ENCODE measurements around the gene FGB.
"Not testable (repeated sequence)": the region's sequence is repeated elsewhere in the genome, so short reads cannot be mapped to it uniquely, and the experiment has no call there.

FGB gene

DNA sequence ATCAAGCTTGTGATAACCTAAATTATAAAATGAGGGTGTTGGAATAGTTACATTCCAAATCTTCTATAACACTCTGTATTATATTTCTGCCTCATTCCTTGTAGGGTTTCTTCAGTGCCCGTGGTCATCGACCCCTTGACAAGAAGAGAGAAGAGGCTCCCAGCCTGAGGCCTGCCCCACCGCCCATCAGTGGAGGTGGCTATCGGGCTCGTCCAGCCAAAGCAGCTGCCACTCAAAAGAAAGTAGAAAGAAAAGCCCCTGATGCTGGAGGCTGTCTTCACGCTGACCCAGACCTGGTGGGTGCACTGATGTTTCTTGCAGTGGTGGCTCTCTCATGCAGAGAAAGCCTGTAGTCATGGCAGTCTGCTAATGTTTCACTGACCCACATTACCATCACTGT is 2.9 kb downstream of the FGB start:
- no peak for DNase-seq (ENCODE audit: low read depth, low spot score)

DNA sequence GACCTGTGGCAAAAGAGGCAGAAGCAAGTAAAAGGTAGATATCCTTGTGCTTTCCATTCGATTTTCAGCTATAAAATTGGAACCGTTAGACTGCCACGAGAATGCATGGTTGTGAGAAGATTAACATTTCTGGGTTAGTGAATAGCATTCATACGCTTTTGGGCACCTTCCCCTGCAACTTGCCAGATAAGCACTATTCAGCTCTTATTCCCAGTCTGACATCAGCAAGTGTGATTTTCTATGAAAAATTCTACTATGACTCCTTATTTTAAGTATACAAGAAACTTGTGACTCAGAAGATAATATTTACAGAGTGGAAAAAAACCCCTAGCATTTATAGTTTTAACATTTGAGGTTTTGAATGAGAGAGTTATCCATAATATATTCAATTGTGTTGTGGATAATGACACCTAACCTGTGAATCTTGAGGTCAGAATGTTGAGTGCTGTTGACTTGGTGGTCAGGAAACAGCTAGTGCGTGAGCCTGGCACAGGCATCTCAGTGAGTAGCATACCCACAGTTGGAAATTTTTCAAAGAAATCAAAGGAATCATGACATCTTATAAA is 3.9 kb downstream of the FGB start:
- peak; percentile 53 for DNase-seq (ENCODE audit: low read depth, low spot score)

DNA sequence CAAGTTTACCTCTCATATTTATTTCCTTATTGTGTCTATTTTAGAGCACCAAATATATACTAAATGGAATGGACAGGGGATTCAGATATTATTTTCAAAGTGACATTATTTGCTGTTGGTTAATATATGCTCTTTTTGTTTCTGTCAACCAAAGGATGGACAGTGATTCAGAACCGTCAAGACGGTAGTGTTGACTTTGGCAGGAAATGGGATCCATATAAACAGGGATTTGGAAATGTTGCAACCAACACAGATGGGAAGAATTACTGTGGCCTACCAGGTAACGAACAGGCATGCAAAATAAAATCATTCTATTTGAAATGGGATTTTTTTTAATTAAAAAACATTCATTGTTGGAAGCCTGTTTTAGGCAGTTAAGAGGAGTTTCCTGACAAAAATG is 6.2 kb downstream of the FGB start:
- DNase-seq (ENCODE audit: low read depth, low spot score), result no peak

DNA sequence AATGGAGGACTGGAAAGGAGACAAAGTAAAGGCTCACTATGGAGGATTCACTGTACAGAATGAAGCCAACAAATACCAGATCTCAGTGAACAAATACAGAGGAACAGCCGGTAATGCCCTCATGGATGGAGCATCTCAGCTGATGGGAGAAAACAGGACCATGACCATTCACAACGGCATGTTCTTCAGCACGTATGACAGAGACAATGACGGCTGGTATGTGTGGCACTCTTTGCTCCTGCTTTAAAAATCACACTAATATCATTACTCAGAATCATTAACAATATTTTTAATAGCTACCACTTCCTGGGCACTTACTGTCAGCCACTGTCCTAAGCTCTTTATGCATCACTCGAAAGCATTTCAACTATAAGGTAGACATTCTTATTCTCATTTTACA is 6.8 kb downstream of the FGB start:
- DNase-seq (ENCODE audit: low read depth, low spot score), result no peak

- DNase-seq (ENCODE audit: low read depth, low spot score), result no peak
Measured at GRCh38 chr4:154573190-154573870, 10.5 kb downstream of the FGB start.

DNA sequence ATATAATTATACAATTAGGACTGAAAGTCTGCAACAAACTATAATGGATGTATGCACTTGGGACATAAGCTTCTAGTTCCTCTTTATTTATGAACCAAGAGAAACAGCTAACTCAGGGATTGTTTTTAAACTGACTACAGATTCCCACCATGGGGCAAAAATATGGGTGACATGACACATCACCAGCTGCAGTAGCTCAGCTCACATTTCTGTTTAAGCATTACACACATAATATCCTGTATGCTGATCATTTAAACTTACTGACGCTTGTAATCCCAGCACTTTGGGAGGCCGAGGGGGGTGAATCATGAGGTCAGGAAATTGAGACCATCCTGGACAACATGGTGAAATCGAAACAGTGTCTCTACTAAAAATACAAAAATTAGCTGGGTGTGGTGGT is 11.5 kb downstream of the FGB start:
- DNase-seq (ENCODE audit: low read depth, low spot score), result no peak

DNA sequence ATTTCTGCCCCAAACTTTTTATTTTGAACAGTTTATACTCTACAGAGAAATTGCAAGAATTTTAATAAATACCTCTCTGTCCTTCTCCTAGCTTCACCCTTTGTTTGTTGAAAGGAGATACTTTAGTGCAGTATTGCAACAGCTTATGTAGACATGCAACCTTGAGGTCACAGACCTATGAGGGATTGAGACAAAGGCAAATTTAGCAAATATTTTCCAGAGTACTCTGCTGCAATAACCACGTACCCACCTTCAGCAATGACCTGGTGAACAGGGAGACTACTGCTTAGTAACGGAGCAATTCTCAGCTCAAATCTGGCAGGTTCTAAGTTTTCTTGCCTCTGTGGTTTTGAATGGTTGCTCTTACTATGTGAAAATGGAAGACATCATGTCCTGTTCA is 14.5 kb downstream of the FGB start:
- DNase-seq (ENCODE audit: low read depth, low spot score), result no peak

- DNase-seq (ENCODE audit: low read depth, low spot score), result no peak
Measured at GRCh38 chr4:154578919-154579318, 16.1 kb downstream of the FGB start.

- DNase-seq (ENCODE audit: low read depth, low spot score), result no peak
Measured at GRCh38 chr4:154579927-154580326, 17.1 kb downstream of the FGB start.

DNA sequence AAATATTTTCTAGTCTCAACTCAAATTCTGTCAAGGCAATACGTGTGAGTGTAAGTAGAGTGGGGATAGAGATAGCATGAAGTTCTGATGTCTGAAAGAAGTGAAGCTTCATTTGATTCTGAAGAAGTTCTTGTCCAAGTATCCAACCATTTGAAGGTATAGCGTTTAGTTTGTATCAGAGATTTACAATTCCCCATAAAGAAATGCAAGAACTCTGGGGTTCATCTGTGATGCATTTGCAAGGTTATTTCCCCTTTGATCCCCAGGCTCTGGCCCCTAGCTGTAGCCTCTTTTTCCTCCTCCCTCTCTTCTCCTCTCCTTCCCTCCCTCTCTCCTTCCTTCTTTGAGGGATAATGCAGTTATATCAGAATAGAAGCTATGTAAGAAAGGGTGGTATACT is 19.9 kb downstream of the FGB start:
- no peak for DNase-seq (ENCODE audit: low read depth, low spot score)

DNA sequence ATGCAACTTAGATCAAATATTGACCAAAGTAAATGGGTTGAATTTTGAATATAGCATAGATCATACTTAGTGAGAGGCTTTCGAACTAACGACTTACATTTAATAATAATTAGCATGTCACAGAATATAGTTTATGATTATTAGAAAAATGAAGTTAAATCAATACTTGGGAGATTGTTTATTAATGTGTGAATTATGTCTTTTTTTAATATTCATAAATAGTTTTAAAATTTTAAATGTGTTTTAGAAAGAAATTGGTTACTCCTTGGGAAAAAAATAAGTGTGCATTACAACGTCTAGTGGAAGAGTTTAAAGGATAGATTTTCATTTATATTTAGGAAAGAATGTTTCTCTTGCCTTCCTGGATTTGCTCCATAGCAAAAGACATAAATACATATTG is 20.4 kb downstream of the FGB start:
- no peak for DNase-seq (ENCODE audit: low read depth, low spot score)

DNA sequence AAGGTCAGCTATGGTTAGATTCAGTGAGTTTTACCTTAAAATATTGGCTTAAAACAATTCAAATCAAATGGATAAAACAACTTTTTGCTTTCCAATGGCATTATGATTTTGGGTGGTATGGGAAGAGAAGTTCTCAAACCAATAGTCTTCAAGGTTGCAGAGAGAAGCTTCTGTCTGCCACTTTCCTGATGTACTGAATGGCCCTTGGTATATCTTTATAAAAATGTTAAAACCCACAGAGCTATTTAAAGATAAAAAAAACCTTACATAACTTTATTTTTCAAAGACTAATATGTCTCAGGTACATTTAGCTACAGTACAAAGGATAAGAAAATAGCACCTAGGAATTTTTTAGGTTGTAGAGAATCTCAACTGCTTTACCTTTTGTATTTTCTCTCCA is 20.9 kb downstream of the FGB start:
- no peak for DNase-seq (ENCODE audit: low read depth, low spot score)

DNA sequence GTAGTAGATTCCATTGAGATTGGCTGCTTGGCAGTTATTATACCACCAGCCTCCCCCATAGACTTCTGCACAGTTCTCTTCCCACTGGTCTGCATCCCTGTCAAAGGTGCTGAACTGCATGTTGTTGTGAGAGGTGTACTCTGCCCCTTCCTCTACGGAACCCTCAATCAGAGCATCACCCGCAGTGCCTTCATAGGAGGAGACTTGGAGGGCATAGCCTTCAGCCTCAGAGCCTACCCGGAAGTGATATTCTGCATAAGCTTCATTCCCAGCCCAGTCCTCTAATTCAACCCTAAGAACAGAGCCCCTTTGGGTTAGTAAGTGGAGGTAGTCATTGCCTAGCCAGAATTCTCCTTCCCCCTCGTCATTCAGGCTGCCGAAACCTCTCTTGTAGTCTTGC is 21.4 kb downstream of the FGB start:
- no peak for DNase-seq (ENCODE audit: low read depth, low spot score)

DNA sequence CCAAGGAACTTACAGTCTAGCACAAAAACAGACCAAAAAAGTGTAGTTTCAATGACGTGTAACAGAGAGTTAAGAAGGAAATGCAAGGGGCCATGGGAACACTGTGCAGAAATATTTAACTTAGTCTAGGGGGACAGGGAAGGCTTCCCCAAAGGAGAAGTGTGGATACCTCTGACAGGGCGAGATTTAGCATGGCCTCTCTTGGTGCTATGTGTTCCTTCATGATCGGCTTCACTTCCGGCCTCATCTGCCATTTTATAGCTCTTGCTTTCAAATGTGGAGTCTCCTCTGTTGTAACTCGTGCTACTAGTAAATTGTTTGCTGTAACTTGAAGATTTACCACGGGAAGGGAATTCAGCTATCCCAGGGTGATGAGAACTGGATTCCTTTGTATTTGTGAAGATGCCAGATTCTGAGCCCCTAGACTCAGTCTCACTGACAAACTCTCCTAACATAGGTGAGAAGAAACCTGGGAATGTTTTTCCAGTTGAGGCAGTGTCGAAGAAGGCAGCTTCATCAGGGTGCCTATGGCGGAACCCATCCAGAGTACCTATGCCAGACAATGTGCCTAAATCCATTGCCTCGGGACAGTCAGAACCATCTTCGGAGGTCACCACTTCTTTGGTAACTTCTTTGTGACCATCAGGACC is 22.7 kb downstream of the FGB start:
- no peak for DNase-seq (ENCODE audit: low read depth, low spot score)

DNA sequence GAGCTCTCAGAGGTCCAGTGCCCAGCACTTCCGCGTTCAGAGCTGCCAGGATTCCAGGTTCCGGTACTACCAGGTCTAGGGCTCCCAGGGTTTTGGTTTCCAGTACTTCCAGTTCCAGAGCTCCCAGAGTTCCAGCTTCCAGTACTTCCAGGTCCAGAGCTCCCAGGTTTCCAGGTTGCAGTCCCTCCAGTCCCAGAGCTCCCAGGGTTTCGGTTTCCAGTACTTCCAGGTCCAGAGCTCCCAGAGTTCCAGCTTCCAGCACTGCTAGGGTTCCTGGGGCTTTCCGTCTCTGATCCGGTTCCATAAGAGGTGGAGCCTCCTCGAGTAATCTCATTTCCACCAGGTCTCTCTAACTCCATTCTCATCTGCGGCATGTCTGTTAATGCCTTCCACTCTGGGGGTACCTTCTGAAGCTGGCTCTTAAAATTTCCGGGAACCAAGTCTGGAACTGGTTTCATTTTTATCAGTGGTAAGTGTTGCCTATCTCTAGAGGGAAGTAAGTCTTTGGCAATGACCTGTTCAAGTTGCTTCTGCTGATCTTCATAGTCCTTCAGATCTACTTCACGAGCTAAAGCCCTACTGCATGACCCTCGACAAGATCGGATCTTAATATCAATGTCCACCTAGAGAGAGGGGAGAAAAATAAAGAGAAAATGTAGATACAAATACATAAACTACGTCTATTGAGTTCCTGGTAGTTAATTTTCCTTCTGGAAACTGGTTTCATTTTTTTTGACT is 23.7 kb downstream of the FGB start:
- no peak for DNase-seq (ENCODE audit: low read depth, low spot score)

DNA sequence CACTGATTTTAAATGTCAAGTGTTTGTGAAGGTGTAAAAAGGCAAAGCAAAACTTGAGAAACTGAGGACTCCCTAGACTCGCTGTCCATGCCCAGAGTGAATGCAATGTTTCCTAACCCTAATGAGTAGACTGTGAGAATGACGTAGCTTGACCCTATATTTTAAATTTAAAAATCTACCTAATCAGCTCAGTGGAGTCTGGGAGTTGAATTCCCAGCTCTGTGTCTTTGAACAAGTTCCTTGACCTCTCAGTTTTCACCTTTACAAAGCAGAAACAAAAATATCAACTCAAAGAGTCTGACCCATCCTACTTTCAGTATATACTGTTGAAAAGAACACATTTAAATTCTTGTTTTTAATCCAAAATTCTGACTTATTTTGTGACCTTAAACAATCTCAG is 25.4 kb downstream of the FGB start:
- no peak for DNase-seq (ENCODE audit: low read depth, low spot score)

DNA sequence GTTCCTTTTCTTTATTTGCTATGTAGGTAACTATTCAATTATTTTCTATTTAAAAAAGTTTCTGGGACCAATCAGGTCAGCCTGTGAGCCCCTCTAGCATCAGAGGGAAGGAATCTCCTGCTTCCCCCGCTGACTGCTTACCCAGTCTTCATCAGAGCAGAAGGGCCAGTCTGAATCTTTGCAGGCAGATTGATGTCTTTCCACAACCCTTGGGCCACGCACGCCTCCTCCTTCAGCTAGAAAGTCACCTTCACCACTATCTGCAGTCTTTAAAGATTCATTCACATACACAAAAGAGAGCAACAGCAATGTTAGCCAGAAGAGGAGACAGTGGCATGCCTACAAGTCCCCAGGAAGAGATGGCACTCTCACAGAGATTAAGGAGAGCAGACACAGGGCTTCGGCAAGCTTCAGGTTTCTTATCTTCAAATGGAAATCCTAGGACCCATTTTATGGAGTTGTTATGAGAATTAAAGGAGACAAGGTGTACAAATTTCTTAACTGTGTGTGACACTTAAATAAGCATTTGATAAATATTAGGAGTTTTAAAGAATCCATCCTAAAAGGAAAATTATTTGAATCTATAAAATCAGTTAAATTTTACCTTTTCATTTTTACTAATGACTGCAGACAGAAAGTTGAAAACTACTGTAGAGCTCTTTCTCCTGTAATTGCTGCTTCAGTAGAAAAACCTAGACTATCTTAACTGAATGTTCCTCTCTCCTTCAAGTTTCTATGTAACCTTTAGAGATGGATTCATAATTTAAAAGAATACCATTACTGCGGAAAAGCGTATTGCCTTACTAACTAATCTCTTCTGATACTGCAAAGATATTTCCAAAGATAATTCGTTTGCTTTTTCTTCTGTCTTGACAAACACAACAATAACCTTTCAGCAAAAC is 26.7 kb downstream of the FGB start:
- no peak for DNase-seq (ENCODE audit: low read depth, low spot score)

DNA sequence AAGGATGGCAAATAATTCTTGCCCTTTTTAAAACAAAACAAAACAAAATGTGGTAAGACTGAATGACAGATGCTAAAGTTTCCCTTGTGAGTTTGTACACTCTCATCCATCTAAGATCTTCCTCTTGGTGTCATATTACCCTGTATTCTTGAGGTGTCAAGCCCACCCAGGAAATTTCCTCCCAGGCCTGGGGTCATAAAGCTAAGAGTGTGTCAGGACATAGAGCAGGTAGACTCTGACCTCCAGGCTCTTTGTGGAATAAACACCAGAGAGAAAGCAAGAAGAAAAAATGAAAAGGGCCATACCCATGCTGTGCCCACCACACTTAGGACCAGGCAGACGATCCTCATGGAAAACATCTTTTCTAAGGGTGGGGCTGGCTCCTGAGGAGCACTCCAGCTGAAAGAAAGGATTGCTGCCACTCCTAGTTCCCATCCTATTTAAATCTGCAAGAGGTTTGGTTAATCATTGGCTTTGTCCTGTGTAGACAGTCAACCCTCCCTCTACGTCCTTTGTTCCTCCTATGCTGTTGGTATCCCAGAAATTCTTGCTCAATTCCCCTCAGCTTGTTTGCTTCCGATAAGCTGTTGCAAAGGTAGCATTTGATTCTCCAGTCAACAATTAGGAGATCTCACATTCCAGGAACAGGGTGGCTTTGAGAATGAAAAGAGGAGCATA is 27.7 kb downstream of the FGB start, which contains the start of gene FGA:
TSS of gene FGA (minus strand) at position 414 of the 678 bp plus-strand sequence. CDS start at position 359, 55 bp downstream.
- no peak for DNase-seq (ENCODE audit: low read depth, low spot score)

DNA sequence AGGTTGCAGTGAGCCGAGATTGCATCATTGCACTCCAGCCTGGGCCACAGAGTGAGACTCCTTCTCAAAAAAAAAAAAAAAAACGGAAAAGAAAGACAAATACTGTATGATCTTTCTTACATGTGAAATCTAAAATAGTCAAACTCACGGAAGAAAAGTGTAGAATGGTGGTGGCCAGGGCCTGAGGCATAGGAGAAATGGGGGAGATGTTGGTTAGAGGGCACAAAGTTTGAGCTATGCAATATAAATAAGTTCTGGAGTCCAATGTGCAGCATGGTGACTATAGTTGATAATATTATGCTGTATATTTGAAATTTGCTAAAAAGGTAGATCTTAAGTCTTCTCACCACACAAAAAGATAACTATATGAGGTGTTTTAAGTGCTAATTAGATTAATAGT is 29.1 kb downstream of the FGB start:
- DNase-seq (ENCODE audit: low read depth, low spot score), result no peak

- DNase-seq (ENCODE audit: low read depth, low spot score), result no peak
Measured at GRCh38 chr4:154593868-154594267, 31.1 kb downstream of the FGB start.

DNA sequence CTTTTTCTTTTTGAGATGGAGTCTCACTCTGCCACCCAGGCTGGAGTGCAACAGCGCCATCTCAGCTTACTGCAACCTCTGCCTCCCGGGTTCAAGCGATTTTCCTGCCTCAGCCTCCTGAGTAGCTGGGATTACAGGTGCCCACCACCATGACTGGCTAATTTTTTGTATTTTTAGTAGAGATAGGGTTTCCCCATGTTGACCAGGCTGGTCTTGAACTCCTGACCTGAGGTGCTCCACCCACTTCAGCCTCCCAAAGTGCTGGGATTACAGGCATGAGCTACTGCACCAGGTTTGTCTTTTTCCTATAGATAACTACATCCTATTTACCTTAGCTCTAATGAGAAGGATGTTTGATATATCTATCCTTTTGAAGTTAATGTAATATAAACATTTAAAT is 31.5 kb downstream of the FGB start:
- DNase-seq (ENCODE audit: low read depth, low spot score), result not testable (repeated sequence)
